ENCODE measurements around the gene SUMO2.
A peak's percentile ranks its signal among the peaks of the same experiment; 100 is the strongest.
"Not testable (repeated sequence)": the region's sequence is repeated elsewhere in the genome, so short reads cannot be mapped to it uniquely, and the experiment has no call there.

Gene SUMO2

GRCh38 chr17:75142236-75142971, 40.4 kb downstream of the SUMO2 start:
- no peak for DNase-seq

GRCh38 chr17:75138519-75138918, 44.2 kb downstream of the SUMO2 start:
- DNase-seq, result no peak

DNA sequence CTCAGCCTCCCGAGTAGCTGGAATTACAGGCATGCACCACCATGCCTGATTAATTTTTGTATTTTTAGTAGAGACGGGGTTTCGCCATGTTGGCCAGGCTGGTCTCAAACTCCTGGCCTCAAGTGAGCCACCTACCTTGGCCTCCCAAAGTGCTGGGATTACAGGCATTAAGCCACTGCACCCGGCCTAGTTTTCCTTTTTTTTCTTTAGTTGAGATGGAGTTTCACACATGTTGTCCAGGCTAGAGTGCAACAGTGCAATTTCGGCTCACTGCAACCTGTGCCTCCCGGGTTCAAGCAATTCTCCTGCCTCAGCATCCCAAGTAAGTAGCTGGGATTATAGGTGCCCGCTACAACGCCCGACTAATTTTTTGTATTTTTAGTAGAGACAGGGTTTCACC, 45.0 kb downstream of the SUMO2 start:
- DNase-seq, result not testable (repeated sequence)

GRCh38 chr17:75135946-75136345, 46.8 kb downstream of the SUMO2 start:
- no peak for DNase-seq

- DNase-seq, result no peak
These were observed 47.3 kb downstream of the SUMO2 start for GRCh38 chr17:75135452-75135851.

DNA sequence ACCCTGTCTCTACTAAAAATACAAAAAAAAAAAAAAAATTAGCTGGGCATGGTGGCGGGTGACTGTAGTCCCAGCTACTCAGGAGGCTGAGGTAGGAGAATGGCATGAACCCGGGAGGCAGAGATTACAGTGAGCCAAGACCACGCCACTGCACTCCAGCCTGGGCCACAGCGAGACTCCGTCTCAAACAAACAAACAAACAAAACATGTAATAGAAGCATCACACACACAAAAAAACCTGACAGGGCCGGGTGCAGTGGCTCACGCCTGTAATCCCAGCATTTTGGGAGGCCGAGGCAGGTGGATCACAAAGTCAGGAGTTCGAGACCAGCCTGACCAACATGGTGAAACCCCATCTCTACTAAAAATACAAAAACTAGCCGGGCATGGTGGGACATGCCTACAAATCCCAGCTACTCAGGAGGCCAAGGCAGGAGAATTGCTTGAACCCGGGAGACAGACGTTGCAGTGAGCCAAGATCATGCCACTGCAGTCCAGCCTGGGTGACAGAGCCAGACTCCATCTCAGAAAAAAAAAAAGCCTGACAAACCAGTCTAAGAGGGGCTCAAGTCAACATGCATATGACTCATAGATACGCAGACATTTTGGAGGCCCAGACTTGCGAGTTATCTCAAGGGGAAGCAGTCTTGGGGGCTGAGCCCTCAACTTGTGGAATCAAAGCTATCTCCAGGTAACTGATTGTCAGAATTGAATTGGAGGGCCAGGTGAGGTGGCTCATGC, 49.0 kb downstream of the SUMO2 start:
- not testable (repeated sequence) for DNase-seq

DNA sequence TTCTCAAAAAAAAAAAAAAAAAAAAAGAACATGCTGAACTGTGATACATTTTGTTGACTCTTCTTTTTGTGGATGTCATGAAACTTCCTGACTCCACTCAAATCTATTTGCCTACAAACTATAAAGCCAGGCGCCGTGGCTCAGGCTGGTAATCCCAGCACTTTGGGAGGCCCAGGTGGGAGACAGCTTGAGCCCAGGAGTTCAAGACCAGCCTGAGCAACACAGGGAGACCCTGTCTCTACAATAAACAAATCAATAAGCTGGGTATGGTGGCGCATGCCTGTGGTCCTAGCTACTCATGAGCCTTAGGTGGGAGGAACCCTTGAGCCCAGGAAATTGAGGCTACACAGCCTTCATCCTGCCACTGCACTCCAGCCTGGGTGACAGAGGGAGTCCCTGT, 49.8 kb downstream of the SUMO2 start:
- DNase-seq, result no peak

DNA sequence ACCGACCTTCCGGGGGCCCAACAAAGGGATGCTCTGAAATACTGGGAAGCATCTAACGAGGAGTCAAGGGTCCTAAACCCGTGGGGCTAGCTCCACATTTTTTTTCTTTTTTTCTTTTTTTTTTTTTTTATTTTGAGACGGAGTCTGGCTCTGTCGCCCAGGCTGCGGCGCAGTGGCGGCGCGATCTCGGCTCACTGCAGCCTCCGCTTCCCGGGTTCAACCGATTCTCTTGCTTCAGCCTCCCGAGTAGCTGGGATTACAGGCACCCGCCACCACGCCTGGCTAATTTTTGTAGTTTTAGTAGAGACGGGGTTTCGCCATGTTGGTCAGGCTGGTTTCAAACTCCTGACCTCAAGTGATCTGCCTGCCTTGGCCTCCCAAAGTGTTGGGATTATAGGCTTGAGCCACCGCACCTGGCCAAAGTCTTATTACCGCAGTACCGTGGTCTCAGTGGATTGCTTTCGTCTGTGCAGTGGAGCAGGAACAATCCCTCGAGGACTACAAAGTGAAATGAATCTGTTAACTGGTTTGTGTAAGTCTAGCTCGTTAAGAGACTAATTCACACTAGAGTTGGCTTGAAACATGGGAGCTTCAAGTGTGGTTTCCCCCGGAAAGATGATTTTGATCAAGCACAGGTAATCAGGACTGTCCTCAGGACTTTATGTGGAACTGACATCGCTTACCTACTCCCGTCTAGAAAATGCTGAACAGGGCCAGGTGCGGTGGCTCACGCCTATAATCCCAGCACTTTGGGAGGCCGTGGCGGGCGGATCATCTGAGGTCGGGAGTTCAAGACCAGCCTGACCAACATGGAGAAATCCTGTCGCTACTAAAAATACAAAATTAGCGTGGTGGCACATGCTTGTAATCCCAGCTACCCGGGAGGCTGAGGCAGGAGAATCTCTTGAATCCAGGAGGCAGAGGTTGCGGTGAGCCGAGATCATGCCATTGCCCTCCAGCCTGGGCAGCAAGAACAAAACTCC, 50.5 kb downstream of the SUMO2 start:
- DNase-seq, result not testable (repeated sequence)

- DNase-seq, result peak; percentile 53 to 64
These were observed 51.3 kb downstream of the SUMO2 start, which contains the start of gene NT5C for GRCh38 chr17:75131278-75132017. Gene NT5C, minus strand, starts transcription at chr17:75131742. Its CDS starts 35 bp downstream, at chr17:75131707.

- DNase-seq, result peak; percentile 46 to 49
These were observed 52.0 kb downstream of the SUMO2 start for GRCh38 chr17:75130632-75131277.

DNA sequence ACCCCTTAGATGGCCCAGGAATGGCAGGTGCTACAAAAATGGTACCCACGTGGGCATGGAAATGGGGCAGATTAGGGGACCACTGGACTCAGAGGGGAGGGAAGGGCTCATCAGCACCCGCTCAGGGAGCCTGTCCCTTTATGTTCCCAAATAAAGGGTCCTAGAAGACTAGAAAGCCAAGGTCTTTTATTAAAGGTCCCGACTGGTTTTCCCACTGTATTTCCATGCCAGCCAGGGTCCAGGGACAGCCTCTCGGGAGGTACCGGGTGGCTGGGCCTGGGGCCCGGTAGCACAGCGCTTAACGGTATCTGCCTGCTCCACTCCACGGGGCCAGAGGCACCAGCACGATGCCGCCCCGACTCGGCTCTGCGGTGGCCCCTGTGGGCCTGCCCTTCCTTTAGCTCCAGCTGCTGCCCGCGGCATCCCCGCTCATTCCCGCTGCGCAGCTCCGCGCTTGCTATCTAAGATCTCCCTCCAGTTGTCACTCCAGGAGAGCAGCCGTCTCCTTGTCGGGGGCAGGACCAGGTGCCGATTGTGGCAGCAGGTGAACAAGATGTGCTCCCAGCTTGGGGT, 52.6 kb downstream of the SUMO2 start:
- DNase-seq, result no peak

DNA sequence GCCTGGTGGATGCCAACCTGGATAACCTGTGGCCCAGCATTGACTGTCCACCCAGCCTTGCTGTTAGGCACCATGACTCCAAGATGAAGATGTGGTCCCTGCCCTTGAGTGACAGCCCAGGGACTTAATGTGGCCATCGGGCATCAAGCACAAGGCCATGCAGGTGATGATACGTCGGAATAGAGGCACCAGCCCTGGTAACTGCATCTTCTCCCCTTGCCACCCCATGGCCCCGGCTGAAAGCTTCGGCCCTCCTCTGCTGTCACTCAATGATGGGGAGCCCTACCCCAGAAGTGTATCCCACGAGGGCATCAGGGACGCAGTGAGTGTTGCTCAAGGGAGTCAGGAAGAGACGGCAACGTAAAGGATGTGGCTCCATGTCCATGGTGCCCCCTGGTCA, 53.2 kb downstream of the SUMO2 start:
- DNase-seq, result no peak

GRCh38 chr17:75128694-75129505, 53.9 kb downstream of the SUMO2 start:
- no peak for DNase-seq

- DNase-seq, result not testable (repeated sequence)
These were observed 54.8 kb downstream of the SUMO2 start for GRCh38 chr17:75127936-75128335.

DNA sequence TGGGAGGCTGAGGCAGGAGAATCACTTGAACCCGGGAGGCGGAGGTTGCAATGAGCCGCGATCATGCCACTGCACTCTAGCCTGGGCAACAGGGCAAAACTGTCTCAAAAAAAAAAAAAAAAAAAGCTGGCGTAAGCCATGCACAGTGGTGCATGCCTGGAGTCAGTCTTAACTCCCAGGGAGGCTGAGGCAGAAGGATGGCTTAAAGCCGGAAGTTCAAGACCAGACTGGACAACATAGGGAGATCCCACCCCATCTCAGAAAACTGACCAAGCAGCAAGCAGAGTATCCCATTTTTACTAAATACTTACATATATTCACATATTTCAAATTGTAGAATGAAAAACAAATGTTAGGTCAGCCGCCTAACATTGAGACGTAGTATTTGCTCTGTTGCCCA, 55.8 kb downstream of the SUMO2 start:
- DNase-seq, result no peak

- DNase-seq, result no peak
These were observed 56.8 kb downstream of the SUMO2 start for GRCh38 chr17:75125984-75126383.

- DNase-seq, result no peak
These were observed 58.0 kb downstream of the SUMO2 start for GRCh38 chr17:75124819-75125162.

DNA sequence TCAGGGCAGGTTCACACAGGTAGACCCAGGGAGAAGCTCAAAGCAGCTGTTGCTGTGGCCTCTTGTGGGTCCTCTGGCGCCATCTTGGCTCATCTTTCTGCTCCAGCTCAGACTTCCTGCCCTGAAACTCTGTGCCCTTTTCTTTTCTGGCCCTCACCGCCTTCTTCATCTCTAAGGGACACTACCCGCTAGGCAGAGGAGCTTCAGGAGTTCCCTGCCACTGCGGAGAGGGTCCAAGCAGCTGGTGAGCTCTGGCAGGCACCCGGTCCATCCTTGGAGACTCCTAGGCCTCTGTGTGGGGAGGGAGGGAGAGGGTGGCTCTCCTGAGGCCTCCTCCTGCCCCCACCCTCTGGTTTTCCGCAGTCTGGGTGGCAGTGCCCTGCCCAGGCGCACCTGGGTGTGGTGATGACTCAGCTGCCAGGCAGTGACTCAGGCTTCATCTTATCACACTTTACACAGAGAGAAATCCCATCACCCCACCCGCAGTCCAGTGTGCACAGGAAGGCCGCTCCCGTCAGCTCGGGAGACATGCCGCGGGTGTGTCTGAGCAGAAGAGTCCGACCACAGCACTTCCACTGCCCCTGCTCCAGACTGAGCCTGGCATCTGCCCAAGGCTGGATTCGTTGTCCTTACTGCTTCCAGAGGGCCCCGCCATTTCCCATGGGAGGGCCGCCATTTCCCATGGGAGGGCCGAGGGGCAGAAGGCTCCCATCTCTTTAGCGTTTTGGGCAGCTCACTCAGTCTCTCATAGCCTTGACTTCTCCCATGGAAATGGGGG, 58.5 kb downstream of the SUMO2 start:
- peak; percentile 76 for DNase-seq

GRCh38 chr17:75118307-75118706, 64.5 kb downstream of the SUMO2 start:
- no peak for DNase-seq

DNA sequence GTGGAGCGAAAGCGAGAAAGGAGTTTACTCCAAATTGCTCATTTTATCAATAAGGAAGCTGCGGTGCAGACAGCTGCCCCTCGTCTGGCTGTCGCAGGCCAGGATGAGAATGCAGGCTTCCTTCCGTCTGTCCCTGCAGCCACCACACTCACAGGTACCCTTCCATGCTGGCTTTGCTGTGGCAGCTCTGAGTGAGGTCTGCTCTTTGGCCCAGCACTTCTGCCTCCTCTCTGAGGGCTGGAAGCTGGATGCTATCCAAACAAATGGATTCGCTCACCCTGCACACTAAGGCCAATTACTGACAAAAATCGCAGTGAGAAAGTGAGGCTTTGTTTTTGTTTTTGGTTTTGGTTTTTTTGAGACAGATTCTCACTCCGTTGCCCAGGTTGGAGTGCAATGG, 66.0 kb downstream of the SUMO2 start:
- no peak for DNase-seq

Data from activated CD4-positive, alpha-beta T cell treated with anti-CD3 and anti-CD28 coated beads for 4 hours (primary cell).